Measurements from ENCODE around the gene PTPN5.
"Not testable (repeated sequence)": the region's sequence is repeated elsewhere in the genome, so short reads cannot be mapped to it uniquely, and the experiment has no call there.

PTPN5 gene

GRCh38 chr11:18791207-18791968, at the start of gene PTPN5:
TSS of gene PTPN5 (minus strand) at chr11:18791798. CDS start at chr11:18771958, 19,840 bp downstream.
- DNase-seq: no peak

GRCh38 chr11:18836417-18836816, 44.8 kb upstream of the PTPN5 start:
- DNase-seq: no peak

GRCh38 chr11:18834754-18835466, 43.3 kb upstream of the PTPN5 start:
- DNase-seq: no peak

GRCh38 chr11:18820160-18820559, 28.6 kb upstream of the PTPN5 start:
- not testable (repeated sequence) for DNase-seq

GRCh38 chr11:18804199-18804999, 12.8 kb upstream of the PTPN5 start:
- DNase-seq: no peak

GRCh38 chr11:18802381-18803257, 11.0 kb upstream of the PTPN5 start:
- no peak for DNase-seq

GRCh38 chr11:18798799-18799469, 7.3 kb upstream of the PTPN5 start:
- no peak for DNase-seq

- no peak for DNase-seq
These were observed 3.4 kb upstream of the PTPN5 start for GRCh38 chr11:18794956-18795355.

GRCh38 chr11:18792827-18793226, 1.2 kb upstream of the PTPN5 start:
- no peak for DNase-seq

GRCh38 chr11:18791969-18792628, 501 bp upstream of the PTPN5 start:
- no peak for DNase-seq

- no peak for DNase-seq
These were observed 753 bp downstream of the PTPN5 start for GRCh38 chr11:18790883-18791206.

- no peak for DNase-seq
These were observed 1.7 kb downstream of the PTPN5 start for GRCh38 chr11:18789942-18790341.

- no peak for DNase-seq
These were observed 6.2 kb downstream of the PTPN5 start for GRCh38 chr11:18785411-18785810.

GRCh38 chr11:18780896-18781295, 10.7 kb downstream of the PTPN5 start:
- DNase-seq: no peak

GRCh38 chr11:18780329-18780728, 11.3 kb downstream of the PTPN5 start:
- no peak for DNase-seq

- DNase-seq: no peak
These were observed 13.1 kb downstream of the PTPN5 start for GRCh38 chr11:18778468-18778867.

GRCh38 chr11:18776324-18776723, 15.3 kb downstream of the PTPN5 start:
- no peak for DNase-seq

GRCh38 chr11:18775492-18776292, 15.9 kb downstream of the PTPN5 start:
- DNase-seq: no peak

- no peak for DNase-seq
These were observed 16.8 kb downstream of the PTPN5 start for GRCh38 chr11:18774801-18775200.

GRCh38 chr11:18773681-18774080, 17.9 kb downstream of the PTPN5 start:
- DNase-seq: no peak

- no peak for DNase-seq
These were observed 18.5 kb downstream of the PTPN5 start for GRCh38 chr11:18773104-18773503.
